SU-DHL-6 (cell line): Measurements from ENCODE around the gene LTBP1.

Experiments used
- H2AFZ ChIP-seq: fragments of 200-600 bp; sonication (generic); 2 replicates; pipeline ENCODE4 v1.6.1; 2014; ENCODE audit warnings: low read depth, mild to moderate bottlenecking, moderate library complexity, mixed read lengths, antibody characterized with exemption, low read length; ENCODE audit not compliant: severe bottlenecking
- H3F3A ChIP-seq: fragments of 200-600 bp; shearing (Covaris generic); 2 replicates; pipeline ENCODE4 v1.6.0; 2016; ENCODE audit warnings: antibody characterized with exemption, mild to moderate bottlenecking; ENCODE audit not compliant: insufficient read depth
- H3K27ac ChIP-seq: fragments of 200-600 bp; sonication (generic); 2 replicates; pipeline ENCODE4 v1.5.1; 2016; ENCODE audit warnings: low read depth, mild to moderate bottlenecking, low read length, moderate library complexity, mixed read lengths
- H3K27me3 ChIP-seq: fragments of 200-600 bp; sonication (generic), shearing (Covaris generic); 2 replicates; pipeline ENCODE4 v1.6.0; 2014; ENCODE audit warnings: mild to moderate bottlenecking, low read length
- H3K36me3 ChIP-seq: fragments of 200-600 bp; sonication (generic); 2 replicates; pipeline ENCODE4 v1.6.1; 2014; ENCODE audit warnings: mild to moderate bottlenecking, low read length, mixed read lengths
- H3K4me2 ChIP-seq: fragments of 300-600, 200-600 bp; shearing (Covaris generic), sonication (generic); 2 replicates; pipeline ENCODE4 v1.6.0; 2014; ENCODE audit warnings: low read length, low read depth, mild to moderate bottlenecking; ENCODE audit not compliant: poor library complexity, severe bottlenecking
- H3K4me3 ChIP-seq: fragments of 200-600 bp; sonication (generic); 2 replicates; pipeline ENCODE4 v1.5.1; 2014; ENCODE audit warnings: antibody characterized with exemption, low read length, mild to moderate bottlenecking, mixed read lengths; ENCODE audit not compliant: insufficient read depth, poor library complexity, severe bottlenecking
- H3K79me2 ChIP-seq: fragments of 200-600 bp; sonication (generic); 2 replicates; pipeline ENCODE4 v1.6.1; 2014; ENCODE audit warnings: mild to moderate bottlenecking, low read length, moderate library complexity; ENCODE audit not compliant: insufficient read depth
- H3K9ac ChIP-seq: fragments of 200-600 bp; sonication (generic); 2 replicates; pipeline ENCODE4 v1.7.0; 2014; ENCODE audit warnings: mild to moderate bottlenecking, low read length
- H3K9me2 ChIP-seq: fragments of 200-600 bp; sonication (generic); replicated peaks from 2 replicates; pipeline ENCODE4 v1.6.1; 2014; ENCODE audit warnings: low read length; ENCODE audit not compliant: insufficient read depth
- H3K9me3 ChIP-seq: fragments of 200-600 bp; sonication (generic); 2 replicates; pipeline ENCODE4 v1.6.1; 2014; ENCODE audit warnings: low read length, mixed read lengths; ENCODE audit not compliant: insufficient read depth
- H4K20me1 ChIP-seq: fragments of 200-600 bp; sonication (generic); 2 replicates; pipeline ENCODE4 v1.6.1; 2014; ENCODE audit warnings: low read depth, mild to moderate bottlenecking, antibody characterized with exemption, low read length, moderate library complexity, mixed read lengths
- EZH2phosphoT487 ChIP-seq: fragments of 200-600 bp; sonication (generic), shearing (Covaris generic); conservative IDR thresholded peaks from 2 replicates; pipeline ENCODE4 v1.6.1; 2018; ENCODE audit warnings: mild to moderate bottlenecking, antibody characterized with exemption, low read length, moderate library complexity, mixed read lengths
- TF ChIP-seq, protein P1 (sequence below): fragments of 200-600 bp; sonication (generic); IDR thresholded peaks from one replicate; pipeline ENCODE4 v1.5.1; 2017; ENCODE audit warnings: antibody characterized with exemption, mild to moderate bottlenecking, low read length, moderate library complexity; ENCODE audit not compliant: insufficient read depth, poor library complexity, severe bottlenecking

LTBP1 gene

DNA sequence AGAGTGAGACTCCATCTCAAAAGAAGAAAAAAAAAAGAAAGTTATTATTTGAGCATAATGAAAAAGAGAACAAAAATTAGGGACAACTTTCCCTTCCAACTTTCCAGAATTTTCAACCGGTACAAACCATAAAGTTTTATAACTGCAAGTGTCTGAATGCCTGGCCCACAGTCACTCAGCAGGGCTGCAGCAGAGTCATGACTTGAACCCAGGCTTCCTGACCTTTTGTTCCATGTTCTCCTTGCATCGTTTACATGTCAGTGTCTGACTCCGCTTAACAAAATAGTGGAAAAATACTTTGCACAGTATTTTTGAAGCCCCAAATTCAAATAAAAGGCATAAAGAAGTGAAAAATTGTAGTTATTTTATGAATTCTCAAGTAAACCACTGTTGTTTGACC, 82.7 kb downstream of the LTBP1 start:
- Histone ChIP-seq H4K20me1 (no peaks in the 10 kb centered on the region), H3K36me3 (peaks cover 37% of the 10 kb centered on the region), H3K4me2 (no peak overlapping the region), H3K27ac (no peak overlapping the region), H3K79me2 (peaks cover 22% of the 10 kb centered on the region), H3K9me3 (no peaks in the 10 kb centered on the region), H3K4me3 (no peak overlapping the region), H3K9ac (no peak overlapping the region), H2AFZ (no peak overlapping the region), H3K27me3 (no peaks in the 10 kb centered on the region), H3K9me2 (no peaks in the 10 kb centered on the region), H3F3A (peaks cover 23% of the 10 kb centered on the region; the same call in 1 of the 2 replicates)
- TF ChIP-seq, protein P1, sequence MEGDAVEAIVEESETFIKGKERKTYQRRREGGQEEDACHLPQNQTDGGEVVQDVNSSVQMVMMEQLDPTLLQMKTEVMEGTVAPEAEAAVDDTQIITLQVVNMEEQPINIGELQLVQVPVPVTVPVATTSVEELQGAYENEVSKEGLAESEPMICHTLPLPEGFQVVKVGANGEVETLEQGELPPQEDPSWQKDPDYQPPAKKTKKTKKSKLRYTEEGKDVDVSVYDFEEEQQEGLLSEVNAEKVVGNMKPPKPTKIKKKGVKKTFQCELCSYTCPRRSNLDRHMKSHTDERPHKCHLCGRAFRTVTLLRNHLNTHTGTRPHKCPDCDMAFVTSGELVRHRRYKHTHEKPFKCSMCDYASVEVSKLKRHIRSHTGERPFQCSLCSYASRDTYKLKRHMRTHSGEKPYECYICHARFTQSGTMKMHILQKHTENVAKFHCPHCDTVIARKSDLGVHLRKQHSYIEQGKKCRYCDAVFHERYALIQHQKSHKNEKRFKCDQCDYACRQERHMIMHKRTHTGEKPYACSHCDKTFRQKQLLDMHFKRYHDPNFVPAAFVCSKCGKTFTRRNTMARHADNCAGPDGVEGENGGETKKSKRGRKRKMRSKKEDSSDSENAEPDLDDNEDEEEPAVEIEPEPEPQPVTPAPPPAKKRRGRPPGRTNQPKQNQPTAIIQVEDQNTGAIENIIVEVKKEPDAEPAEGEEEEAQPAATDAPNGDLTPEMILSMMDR: no peak
- no peak for TF ChIP-seq EZH2phosphoT487

DNA sequence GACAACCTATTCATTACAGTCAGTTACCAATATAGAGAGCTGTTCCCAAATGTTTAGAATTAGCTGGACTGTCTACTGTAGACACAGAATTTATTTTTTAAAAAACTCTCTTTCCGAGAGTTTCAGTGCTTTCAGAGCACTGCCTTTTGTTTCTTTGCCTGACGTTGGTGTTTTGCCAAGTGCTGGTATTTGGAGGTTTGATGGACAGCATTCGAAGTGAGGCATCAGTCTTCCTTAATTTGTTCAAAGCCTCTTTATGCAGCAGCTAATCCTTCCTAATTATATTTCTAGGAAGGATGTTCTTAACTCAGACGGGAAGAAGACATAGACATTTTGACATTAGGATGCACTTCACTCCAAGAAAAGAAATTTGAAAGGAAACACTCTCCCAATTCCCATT, 83.2 kb downstream of the LTBP1 start:
- H3K36me3 ChIP-seq: peaks cover 35% of the 10 kb centered on the region

DNA sequence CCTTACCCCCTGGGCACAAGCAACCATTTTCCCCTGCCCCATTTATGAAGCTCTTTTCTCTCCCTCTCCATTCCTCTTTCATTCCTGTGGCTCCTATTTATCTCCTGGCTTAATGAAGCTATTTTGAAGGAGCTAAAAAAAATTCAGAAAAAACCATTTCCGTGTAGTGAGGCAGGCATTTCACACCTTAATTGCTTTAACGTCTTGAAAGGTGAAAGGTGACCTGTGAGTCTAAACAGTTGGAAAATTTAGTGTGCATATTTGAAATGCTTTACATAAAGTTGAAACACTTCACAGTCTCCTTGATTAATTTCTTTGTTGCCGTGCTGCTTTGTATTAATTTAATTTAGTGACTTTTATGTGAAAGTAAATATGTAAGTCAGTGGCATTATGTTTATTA, 83.6 kb downstream of the LTBP1 start:
- Histone ChIP-seq H3K27ac (no peak overlapping the region), H3K4me3 (no peak overlapping the region)

More for the DNA sequence above, 83.2 kb downstream of the LTBP1 start:
- peaks cover 25% of the 10 kb centered on the region for H3F3A ChIP-seq
- H3K4me2 ChIP-seq: no peak overlapping the region
- no peak for TF ChIP-seq EZH2phosphoT487
- TF ChIP-seq, protein P1: no peak
- H3K4me3 ChIP-seq: no peak overlapping the region
- no peak overlapping the region for H3K27ac ChIP-seq
- H4K20me1 ChIP-seq: no peaks in the 10 kb centered on the region
- H3K9ac ChIP-seq: no peak overlapping the region
- H3K27me3 ChIP-seq: no peaks in the 10 kb centered on the region
- H3K9me2 ChIP-seq: no peaks in the 10 kb centered on the region
- H3K9me3 ChIP-seq: no peaks in the 10 kb centered on the region
- no peak overlapping the region for H2AFZ ChIP-seq
- peaks cover 27% of the 10 kb centered on the region for H3K79me2 ChIP-seq

More for the DNA sequence above, 83.6 kb downstream of the LTBP1 start:
- Histone ChIP-seq H3K4me2 (no peak overlapping the region), H2AFZ (no peak overlapping the region), H3K9ac (no peak overlapping the region), H3K36me3 (peaks cover 33% of the 10 kb centered on the region), H3K79me2 (peaks cover 29% of the 10 kb centered on the region), H4K20me1 (no peaks in the 10 kb centered on the region), H3F3A (peaks cover 29% of the 10 kb centered on the region), H3K9me3 (no peaks in the 10 kb centered on the region), H3K27me3 (no peaks in the 10 kb centered on the region), H3K9me2 (no peaks in the 10 kb centered on the region)
- no peak for TF ChIP-seq EZH2phosphoT487
- TF ChIP-seq, protein P1: no peak
